ENCODE data around the gene PRKN.
"Not testable (repeated sequence)": the region's sequence is repeated elsewhere in the genome, so short reads cannot be mapped to it uniquely, and the experiment has no call there.

Gene PRKN

DNA sequence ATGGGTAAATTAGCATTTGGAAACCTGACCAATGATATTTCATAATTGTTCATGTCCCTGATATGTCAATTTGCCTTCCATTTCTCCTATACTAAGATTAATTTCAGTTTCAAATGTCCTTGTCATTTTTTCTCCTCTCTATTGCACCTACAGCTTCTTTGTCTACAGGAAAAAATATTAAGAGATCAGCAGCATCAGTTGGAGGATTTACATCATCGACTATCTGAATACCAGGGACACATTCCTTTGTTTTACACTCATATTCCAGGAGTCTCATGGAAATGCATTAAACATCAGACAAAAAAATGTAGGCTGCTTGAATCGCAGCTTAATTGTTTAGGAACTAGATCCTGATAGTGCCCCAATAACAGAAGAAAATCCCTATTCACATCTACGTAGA is 188.2 kb downstream of the PRKN start:
- no peaks in the 10 kb centered on the region for H3K36me3 ChIP-seq (ENCODE audit: control insufficient read depth in 5 of 5, insufficient read depth in 5 of 5, low read length in 5 of 5)
- peaks cover 0 to 8% (median 5%) of the 10 kb centered on the region in 5 donors for H3K4me1 ChIP-seq (ENCODE audit: control insufficient read depth in 5 of 5, insufficient read depth in 5 of 5, low read length in 5 of 5)
- H3K9me3 ChIP-seq (ENCODE audit: control insufficient read depth in 5 of 5, low read length in 5 of 5), result no peaks in the 10 kb centered on the region
- no peak overlapping the region for H3K27ac ChIP-seq (ENCODE audit: low read depth, low read length)
- H3K9ac ChIP-seq (ENCODE audit: low read length in 5 of 5), result no peak overlapping the region
- H3K27me3 ChIP-seq (ENCODE audit: control insufficient read depth in 5 of 5, insufficient read depth in 4 of 5, low read length in 5 of 5), result no peaks in the 10 kb centered on the region
- H3K4me3 ChIP-seq (ENCODE audit: low read depth in 1 of 5, low read length in 5 of 5), result no peak overlapping the region

DNA sequence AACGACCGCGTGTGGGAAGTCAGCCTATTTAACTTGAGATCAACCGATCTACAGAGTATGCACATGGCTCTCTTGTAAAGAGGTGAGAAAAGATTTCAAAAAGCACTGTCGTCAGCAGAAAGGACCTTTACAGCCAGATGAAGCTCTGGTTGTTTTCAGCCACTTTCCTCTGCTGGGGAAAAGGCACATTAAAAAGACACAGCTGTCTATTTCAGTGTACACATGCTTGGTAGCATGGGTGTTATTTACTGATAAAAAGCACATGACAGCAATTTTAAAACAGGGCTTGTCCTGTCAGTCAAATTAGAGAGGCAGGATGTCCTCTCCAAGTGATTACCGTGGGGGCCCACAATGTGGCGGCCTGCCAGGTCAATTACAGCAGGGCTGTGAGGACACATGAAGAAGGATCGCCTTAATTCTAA is 188.9 kb downstream of the PRKN start:
- no peak overlapping the region for H3K9ac ChIP-seq (ENCODE audit: low read length in 5 of 5)
- H3K27me3 ChIP-seq (ENCODE audit: control insufficient read depth in 5 of 5, insufficient read depth in 4 of 5, low read length in 5 of 5), result no peaks in the 10 kb centered on the region
- no peaks in the 10 kb centered on the region for H3K36me3 ChIP-seq (ENCODE audit: control insufficient read depth in 5 of 5, insufficient read depth in 5 of 5, low read length in 5 of 5)
- H3K4me1 ChIP-seq (ENCODE audit: control insufficient read depth in 5 of 5, insufficient read depth in 5 of 5, low read length in 5 of 5), result peaks cover 0 to 8% (median 5%) of the 10 kb centered on the region in 5 donors
- H3K9me3 ChIP-seq (ENCODE audit: control insufficient read depth in 5 of 5, low read length in 5 of 5), result no peaks in the 10 kb centered on the region
- no peak overlapping the region for H3K27ac ChIP-seq (ENCODE audit: low read depth, low read length)
- H3K4me3 ChIP-seq (ENCODE audit: low read depth in 1 of 5, low read length in 5 of 5), result no peak overlapping the region

DNA sequence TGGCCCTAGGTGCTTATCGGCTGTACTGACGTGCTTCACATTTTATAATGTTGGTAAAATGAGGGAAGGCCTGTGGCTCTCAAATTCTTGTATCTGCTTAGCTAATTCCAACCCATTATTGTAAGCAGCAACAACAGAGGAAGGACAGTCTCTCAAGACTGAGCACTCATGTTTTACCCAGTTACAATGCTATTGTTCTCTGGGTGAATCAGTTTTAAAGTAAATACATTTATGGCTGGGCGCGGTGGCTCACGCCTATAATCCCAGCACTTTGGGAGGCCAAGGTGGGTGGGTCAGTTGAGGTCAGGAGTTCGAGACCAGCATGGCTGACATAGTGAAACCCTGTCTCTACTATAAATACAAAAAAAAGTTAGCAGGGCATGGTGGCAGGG is 194.6 kb downstream of the PRKN start:
- no peaks in the 10 kb centered on the region for H3K36me3 ChIP-seq (ENCODE audit: control insufficient read depth in 5 of 5, insufficient read depth in 5 of 5, low read length in 5 of 5)
- no peaks in the 10 kb centered on the region for H3K27me3 ChIP-seq (ENCODE audit: control insufficient read depth in 5 of 5, insufficient read depth in 4 of 5, low read length in 5 of 5)
- peaks cover 0 to 8% (median 0%) of the 10 kb centered on the region in 5 donors for H3K4me1 ChIP-seq (ENCODE audit: control insufficient read depth in 5 of 5, insufficient read depth in 5 of 5, low read length in 5 of 5)
- H3K4me3 ChIP-seq (ENCODE audit: low read depth in 1 of 5, low read length in 5 of 5), result no peak overlapping the region
- no peak overlapping the region for H3K27ac ChIP-seq (ENCODE audit: low read depth, low read length)
- no peak overlapping the region for H3K9ac ChIP-seq (ENCODE audit: low read length in 5 of 5)
- no peaks in the 10 kb centered on the region for H3K9me3 ChIP-seq (ENCODE audit: control insufficient read depth in 5 of 5, low read length in 5 of 5)

DNA sequence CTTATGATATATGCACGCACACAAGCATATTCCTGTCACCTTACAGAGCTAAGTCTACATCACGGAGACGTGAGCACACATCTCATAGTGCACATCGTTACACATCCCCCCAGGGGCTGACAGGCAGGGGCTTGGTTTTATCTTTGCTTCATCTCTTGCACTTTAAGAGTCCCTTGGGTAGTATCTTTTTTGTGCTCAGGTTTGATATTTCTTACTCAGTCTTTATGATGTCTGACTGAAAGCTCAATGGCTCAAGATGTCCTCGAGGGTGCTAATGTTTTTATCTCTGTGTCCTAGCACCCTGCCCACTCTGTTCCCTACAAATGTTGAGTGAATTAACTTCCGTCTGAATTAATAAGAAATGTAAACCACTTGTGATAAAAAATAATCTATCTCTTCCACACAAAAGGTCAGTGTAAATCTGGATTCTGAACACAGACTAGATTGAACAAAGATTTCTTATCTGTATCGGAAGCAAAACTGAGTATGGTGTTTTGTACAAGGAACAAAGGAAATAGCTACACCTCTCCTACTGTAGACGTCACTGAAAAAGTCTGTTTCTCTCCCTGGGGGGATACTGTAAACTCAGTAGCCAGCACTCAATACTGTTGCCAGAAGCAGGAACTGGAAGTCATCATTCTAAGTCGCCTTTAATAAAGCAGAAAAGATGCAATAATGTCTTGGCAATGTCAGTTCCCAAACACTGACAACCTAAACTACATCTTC is 195.1 kb downstream of the PRKN start:
- H3K9me3 ChIP-seq (ENCODE audit: control insufficient read depth in 5 of 5, low read length in 5 of 5), result no peaks in the 10 kb centered on the region
- H3K36me3 ChIP-seq (ENCODE audit: control insufficient read depth in 5 of 5, insufficient read depth in 5 of 5, low read length in 5 of 5), result no peaks in the 10 kb centered on the region

DNA sequence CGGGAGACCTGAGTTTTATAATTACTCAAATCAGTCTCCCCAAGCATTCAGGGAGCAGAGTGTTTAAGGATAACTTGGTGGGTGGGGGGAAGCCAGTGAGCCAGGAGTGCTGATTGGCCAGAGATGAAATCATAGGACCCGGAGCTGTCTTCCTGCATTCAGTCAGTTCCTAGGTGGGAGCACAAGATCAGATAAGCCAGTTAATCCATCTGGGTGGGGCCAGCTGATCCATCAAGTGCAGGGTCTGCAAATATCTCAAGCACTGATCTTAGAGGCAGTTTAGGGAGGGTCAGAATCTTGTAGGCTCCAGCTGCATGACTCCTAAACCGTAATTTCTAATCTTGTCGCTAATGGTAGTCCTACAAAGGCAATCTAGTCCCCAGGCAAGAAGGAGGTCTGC is 196.2 kb downstream of the PRKN start:
- not testable (repeated sequence) for H3K27me3 ChIP-seq (ENCODE audit: control insufficient read depth in 5 of 5, insufficient read depth in 4 of 5, low read length in 5 of 5); H3K9me3 ChIP-seq (ENCODE audit: control insufficient read depth in 5 of 5, low read length in 5 of 5); H3K36me3 ChIP-seq (ENCODE audit: control insufficient read depth in 5 of 5, insufficient read depth in 5 of 5, low read length in 5 of 5); H3K4me1 ChIP-seq (ENCODE audit: control insufficient read depth in 5 of 5, insufficient read depth in 5 of 5, low read length in 5 of 5); H3K4me3 ChIP-seq (ENCODE audit: low read depth in 1 of 5, low read length in 5 of 5); H3K9ac ChIP-seq (ENCODE audit: low read length in 5 of 5); H3K27ac ChIP-seq (ENCODE audit: low read depth, low read length)

More for the DNA sequence above, 195.1 kb downstream of the PRKN start:
- H3K4me3 ChIP-seq (ENCODE audit: low read depth in 1 of 5, low read length in 5 of 5), result no peak overlapping the region
- no peak overlapping the region for H3K9ac ChIP-seq (ENCODE audit: low read length in 5 of 5)
- no peak overlapping the region for H3K27ac ChIP-seq (ENCODE audit: low read depth, low read length)
- peaks cover 0 to 8% (median 0%) of the 10 kb centered on the region in 5 donors for H3K4me1 ChIP-seq (ENCODE audit: control insufficient read depth in 5 of 5, insufficient read depth in 5 of 5, low read length in 5 of 5)
- no peaks in the 10 kb centered on the region for H3K27me3 ChIP-seq (ENCODE audit: control insufficient read depth in 5 of 5, insufficient read depth in 4 of 5, low read length in 5 of 5)

DNA sequence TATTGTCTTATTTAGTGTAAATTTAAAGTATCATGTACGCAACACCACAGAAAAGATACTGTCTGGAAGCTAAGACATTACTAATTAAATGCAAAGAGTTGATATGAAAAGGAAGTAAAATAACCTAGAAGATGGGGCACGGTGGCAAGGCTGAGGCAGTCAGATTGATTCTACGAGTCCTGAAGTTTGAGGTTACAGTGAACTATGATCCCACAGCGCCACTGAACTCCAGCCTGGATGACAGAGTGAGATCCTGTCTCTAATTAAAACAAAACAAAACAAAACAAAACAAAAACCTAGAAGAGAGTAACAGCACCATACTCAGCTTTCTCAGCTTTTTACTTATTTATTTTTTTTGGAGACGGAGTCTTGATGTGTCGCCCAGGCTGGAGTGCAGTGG is 199.0 kb downstream of the PRKN start:
- Histone ChIP-seq H3K4me3 (ENCODE audit: low read depth in 1 of 5, low read length in 5 of 5) (no peak overlapping the region), H3K9me3 (ENCODE audit: control insufficient read depth in 5 of 5, low read length in 5 of 5) (no peaks in the 10 kb centered on the region), H3K27ac (ENCODE audit: low read depth, low read length) (no peak overlapping the region), H3K9ac (ENCODE audit: low read length in 5 of 5) (no peak overlapping the region), H3K27me3 (ENCODE audit: control insufficient read depth in 5 of 5, insufficient read depth in 4 of 5, low read length in 5 of 5) (no peaks in the 10 kb centered on the region), H3K4me1 (ENCODE audit: control insufficient read depth in 5 of 5, insufficient read depth in 5 of 5, low read length in 5 of 5) (peaks cover 0 to 8% (median 0%) of the 10 kb centered on the region in 5 donors), H3K36me3 (ENCODE audit: control insufficient read depth in 5 of 5, insufficient read depth in 5 of 5, low read length in 5 of 5) (no peaks in the 10 kb centered on the region)

DNA sequence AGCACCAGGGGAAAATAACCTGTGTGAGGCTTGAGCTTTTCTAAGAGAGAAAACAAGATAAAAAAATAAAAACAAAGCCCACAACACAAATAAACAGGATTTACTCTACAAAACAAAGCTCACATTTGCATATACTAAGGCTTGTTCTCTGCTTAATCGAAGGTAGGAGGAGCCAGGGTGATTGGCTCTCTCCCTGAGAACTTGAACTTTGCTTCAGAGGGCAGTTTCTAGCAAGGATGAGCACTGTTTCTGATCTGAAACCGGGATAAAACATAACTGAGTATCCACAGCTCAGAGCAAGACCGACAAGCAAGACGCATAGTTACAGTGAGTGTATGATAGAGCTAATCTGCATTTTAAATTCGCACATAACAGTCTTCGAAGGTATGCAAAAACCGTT is 200.6 kb downstream of the PRKN start:
- no peaks in the 10 kb centered on the region for H3K36me3 ChIP-seq (ENCODE audit: control insufficient read depth in 5 of 5, insufficient read depth in 5 of 5, low read length in 5 of 5)
- no peak overlapping the region for H3K4me3 ChIP-seq (ENCODE audit: low read depth in 1 of 5, low read length in 5 of 5)
- H3K4me1 ChIP-seq (ENCODE audit: control insufficient read depth in 5 of 5, insufficient read depth in 5 of 5, low read length in 5 of 5), result no peaks in the 10 kb centered on the region
- H3K27me3 ChIP-seq (ENCODE audit: control insufficient read depth in 5 of 5, insufficient read depth in 4 of 5, low read length in 5 of 5), result no peaks in the 10 kb centered on the region
- no peak overlapping the region for H3K27ac ChIP-seq (ENCODE audit: low read depth, low read length)
- no peak overlapping the region for H3K9ac ChIP-seq (ENCODE audit: low read length in 5 of 5)
- H3K9me3 ChIP-seq (ENCODE audit: control insufficient read depth in 5 of 5, low read length in 5 of 5), result no peaks in the 10 kb centered on the region

DNA sequence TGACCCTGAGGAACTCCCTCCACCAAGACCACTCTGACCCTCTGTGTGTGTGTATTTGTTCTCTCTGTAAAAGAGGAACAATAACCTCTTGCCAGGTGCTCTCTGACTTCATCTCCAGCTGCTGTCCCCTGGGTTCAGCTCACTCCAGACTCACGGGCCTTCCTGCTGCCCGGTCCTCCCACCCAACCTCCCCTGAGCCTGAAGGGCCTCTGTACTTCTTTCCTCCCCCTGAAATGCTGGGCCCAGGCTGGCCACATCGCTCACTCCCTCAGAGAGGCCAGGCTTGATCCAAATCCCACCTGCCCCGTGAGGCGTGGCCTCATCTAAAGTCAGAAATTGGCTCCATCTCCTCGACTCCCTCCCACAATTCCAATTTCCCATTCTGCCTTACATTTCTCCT is 202.4 kb downstream of the PRKN start:
- H3K9ac ChIP-seq (ENCODE audit: low read length in 5 of 5), result no peak overlapping the region
- no peaks in the 10 kb centered on the region for H3K9me3 ChIP-seq (ENCODE audit: control insufficient read depth in 5 of 5, low read length in 5 of 5)
- no peak overlapping the region for H3K27ac ChIP-seq (ENCODE audit: low read depth, low read length)
- no peak overlapping the region for H3K4me3 ChIP-seq (ENCODE audit: low read depth in 1 of 5, low read length in 5 of 5)
- no peaks in the 10 kb centered on the region for H3K27me3 ChIP-seq (ENCODE audit: control insufficient read depth in 5 of 5, insufficient read depth in 4 of 5, low read length in 5 of 5)
- no peaks in the 10 kb centered on the region for H3K4me1 ChIP-seq (ENCODE audit: control insufficient read depth in 5 of 5, insufficient read depth in 5 of 5, low read length in 5 of 5)
- H3K36me3 ChIP-seq (ENCODE audit: control insufficient read depth in 5 of 5, insufficient read depth in 5 of 5, low read length in 5 of 5), result no peaks in the 10 kb centered on the region

DNA sequence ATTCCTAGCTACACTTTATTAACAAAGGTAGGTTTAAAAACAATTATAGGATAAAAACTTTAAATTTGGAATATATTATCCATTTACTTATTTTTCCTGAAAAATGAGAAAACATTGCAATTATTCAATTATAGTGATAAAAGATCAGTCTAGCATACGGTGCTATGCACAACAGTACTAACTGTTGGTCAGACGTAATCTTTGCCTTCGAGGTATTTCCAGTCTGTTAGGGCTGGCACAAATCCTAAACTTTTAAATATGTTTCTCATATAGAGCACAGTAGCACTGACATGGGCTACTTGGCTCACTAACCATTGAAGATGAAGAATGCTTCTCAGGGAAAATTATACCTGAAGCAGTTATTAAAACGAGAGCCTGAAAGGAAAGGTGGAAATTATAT is 214.8 kb downstream of the PRKN start:
- Histone ChIP-seq H3K9ac (ENCODE audit: low read length in 5 of 5) (no peak overlapping the region), H3K36me3 (ENCODE audit: control insufficient read depth in 5 of 5, insufficient read depth in 5 of 5, low read length in 5 of 5) (no peaks in the 10 kb centered on the region), H3K4me3 (ENCODE audit: low read depth in 1 of 5, low read length in 5 of 5) (no peak overlapping the region), H3K4me1 (ENCODE audit: control insufficient read depth in 5 of 5, insufficient read depth in 5 of 5, low read length in 5 of 5) (peaks cover 0 to 5% (median 0%) of the 10 kb centered on the region in 5 donors), H3K27me3 (ENCODE audit: control insufficient read depth in 5 of 5, insufficient read depth in 4 of 5, low read length in 5 of 5) (no peaks in the 10 kb centered on the region), H3K9me3 (ENCODE audit: control insufficient read depth in 5 of 5, low read length in 5 of 5) (no peaks in the 10 kb centered on the region), H3K27ac (ENCODE audit: low read depth, low read length) (no peak overlapping the region)

DNA sequence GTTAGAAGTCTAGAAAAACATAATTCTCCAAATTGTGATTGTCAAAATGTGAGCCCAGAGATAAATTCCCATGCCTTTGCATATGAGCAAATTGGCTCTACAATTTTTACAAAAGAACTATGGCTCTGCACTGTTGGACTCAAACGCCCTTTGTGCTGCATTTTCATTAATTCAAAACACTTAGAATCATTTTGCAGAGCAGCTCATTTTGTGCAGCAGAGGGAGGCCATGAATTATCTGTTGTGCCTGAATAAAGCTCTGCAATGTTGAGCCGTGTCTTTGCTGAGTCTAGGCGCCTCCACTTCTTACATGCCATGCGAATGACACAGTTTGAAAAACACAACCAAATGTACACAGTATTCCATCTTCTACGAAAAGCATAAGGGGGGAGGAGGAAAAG is 230.2 kb downstream of the PRKN start:
- Histone ChIP-seq H3K9ac (ENCODE audit: low read length in 5 of 5) (no peak overlapping the region), H3K9me3 (ENCODE audit: control insufficient read depth in 5 of 5, low read length in 5 of 5) (no peaks in the 10 kb centered on the region), H3K36me3 (ENCODE audit: control insufficient read depth in 5 of 5, insufficient read depth in 5 of 5, low read length in 5 of 5) (no peaks in the 10 kb centered on the region), H3K27ac (ENCODE audit: low read depth, low read length) (no peak overlapping the region), H3K4me3 (ENCODE audit: low read depth in 1 of 5, low read length in 5 of 5) (no peak overlapping the region), H3K4me1 (ENCODE audit: control insufficient read depth in 5 of 5, insufficient read depth in 5 of 5, low read length in 5 of 5) (no peaks in the 10 kb centered on the region), H3K27me3 (ENCODE audit: control insufficient read depth in 5 of 5, insufficient read depth in 4 of 5, low read length in 5 of 5) (no peaks in the 10 kb centered on the region)
